Stimulated activated CD4-positive, alpha-beta T cell treated with anti-CD3 and anti-CD28 coated beads, Interleukin-15, amount 100 ng/mL, for 1 hour (primary cell): Measurements from ENCODE around the gene SMAP2.
"Not testable (repeated sequence)": the region's sequence is repeated elsewhere in the genome, so short reads cannot be mapped to it uniquely, and the experiment has no call there.

Experiments used
- DNase-seq, 2 donors: peaks; one replicate each; pipeline ENCODE4 v3.0.0-alpha.2; 2020; ENCODE audit warnings: low read depth in 1 of 2, low spot score in 1 of 2

SMAP2 gene

DNA sequence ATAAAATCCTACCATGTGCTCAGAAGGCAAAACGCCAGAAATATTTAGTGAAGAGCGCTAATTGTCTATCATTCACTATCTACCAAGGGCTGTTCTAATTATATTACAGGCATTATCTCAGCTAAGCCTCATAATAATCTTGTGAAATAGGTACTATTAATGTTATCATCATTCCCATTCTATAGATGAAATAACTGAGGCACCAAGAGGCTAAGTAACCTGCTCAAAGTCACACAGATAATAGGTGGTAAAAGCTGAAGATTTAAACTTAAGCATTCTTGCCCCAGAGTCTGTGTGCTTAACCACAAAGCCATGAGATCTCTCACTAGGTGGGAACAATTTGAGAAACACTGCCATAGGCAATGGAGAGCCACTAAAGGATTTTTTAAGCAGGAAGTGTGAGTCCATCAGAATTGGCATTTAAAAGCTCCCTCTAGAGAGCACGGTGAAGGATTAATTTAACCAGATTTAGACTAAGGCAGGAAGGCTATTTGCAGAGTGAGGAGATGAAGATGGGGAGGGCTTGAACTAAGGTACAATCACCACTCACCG lies 1.7 kb upstream of the SMAP2 start:
- no peak for DNase-seq

GRCh38 chr1:40372658-40373322 lies 737 bp upstream of the SMAP2 start:
- no peak for DNase-seq

- DNase-seq = no peak
These were observed 4.0 kb downstream of the SMAP2 start for GRCh38 chr1:40377512-40377911.

- DNase-seq = no peak
These were observed 6.4 kb downstream of the SMAP2 start for GRCh38 chr1:40379785-40380452.

DNA sequence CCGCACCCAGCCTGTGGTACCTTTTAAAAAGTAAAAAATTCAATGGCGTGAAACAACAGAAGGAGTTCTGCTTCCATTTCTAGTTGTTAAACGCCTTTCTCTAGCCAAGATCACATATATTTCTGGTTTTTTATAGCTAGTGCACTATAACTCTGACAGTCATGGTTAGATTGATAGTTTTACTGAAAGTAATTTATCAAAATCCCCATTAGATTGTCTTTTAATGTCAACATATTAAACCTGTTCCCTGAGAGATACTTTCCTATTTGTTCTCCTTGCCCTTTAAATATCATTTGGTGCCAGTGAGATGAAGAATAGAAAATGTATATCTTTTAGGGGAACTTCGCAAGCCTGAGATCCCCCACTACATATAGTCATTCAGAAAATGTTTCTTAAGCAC lies 7.3 kb downstream of the SMAP2 start:
- no peak for DNase-seq

DNA sequence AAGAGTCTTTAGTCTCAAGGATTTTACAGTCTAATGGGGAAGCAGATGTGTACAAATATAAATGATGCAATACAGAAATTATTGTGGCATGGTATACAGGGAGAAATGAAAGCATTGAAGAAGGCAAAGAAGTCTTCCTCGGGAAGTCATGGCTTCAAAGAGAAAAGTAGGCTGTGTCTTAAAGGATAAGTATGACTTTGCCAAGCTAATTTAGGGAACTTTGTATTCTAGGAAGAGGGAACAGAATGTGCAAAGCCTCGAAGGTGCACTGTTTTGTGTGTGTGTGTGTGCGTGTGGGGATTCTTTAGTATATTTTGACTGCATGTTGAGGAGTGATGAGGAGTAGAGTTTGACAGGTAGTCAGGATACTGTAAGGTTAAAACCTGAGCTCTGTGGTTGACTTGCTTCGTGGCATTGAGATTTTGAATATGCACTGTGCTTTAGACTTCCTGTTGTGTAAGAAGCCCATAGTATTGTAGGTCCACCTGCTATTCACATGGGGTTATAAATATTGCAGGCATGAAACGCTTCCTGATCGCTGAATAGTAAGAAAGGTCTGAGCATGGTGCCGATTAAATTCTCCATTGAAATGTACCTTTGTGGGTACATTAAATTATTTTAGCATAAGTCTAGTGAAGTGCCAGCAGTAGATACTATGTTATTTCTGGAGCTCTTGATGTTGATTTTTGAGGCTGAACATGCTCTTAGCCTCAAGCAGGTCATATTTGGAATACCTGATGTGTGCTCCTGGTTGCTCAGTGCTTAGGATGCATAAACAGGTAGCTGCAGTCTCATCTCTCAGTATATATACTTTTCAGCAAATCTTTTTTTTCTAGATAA lies 8.0 kb downstream of the SMAP2 start:
- DNase-seq = no peak

DNA sequence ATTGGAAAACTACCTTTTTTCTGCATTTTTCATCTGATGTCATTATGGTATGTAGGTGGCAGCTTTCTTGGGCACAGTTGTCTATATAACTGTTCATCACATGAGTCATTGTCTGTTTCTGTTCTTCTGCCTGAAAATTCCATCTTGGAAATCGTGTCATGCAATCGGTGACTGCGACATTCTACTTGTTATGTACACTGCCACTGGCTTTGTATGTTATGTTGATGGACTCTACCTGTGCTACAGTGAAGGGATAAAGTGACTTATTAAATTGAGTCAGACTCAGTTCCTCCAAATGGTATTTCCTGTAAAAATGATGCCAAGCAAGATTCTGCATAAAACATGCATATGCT lies 8.6 kb downstream of the SMAP2 start:
- DNase-seq = no peak

DNA sequence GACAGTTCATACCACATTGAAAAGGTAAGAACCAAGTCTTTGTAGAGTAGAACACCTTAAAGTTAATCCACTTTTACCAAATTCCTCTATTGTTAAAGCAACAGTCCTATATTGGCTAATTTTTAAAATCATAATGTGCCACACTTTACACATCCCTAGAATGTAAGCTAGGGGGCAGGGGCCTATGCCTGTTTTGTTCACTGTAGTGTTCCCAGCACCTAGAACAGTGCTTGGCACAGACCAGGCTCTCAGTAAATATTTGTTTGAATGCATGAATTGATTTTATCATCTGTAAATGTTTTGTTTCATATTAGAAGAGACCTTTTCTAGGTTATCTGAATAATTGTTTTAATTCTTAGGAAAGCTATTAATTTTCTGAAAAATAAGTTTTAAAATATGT lies 9.1 kb downstream of the SMAP2 start:
- DNase-seq = no peak

DNA sequence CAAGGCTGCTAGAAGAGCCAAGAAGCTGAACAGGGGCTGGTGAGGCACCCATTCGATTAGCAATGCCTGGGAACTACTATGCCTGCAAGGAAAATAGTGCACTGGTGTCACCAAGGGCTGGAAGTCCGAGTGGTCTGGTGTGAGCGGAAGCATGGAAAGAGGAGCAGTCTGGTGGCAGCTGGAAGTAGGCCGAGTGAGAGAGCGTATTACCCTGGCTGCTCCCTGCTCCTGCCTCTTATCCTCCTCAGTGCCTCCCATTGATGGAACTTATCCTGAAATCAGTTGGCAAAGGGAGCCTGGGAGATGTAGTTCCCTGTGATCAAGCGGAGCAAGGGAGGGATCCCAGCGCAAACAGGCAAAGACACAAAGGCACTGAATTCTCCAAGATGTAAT lies 9.6 kb downstream of the SMAP2 start:
- DNase-seq = no peak

DNA sequence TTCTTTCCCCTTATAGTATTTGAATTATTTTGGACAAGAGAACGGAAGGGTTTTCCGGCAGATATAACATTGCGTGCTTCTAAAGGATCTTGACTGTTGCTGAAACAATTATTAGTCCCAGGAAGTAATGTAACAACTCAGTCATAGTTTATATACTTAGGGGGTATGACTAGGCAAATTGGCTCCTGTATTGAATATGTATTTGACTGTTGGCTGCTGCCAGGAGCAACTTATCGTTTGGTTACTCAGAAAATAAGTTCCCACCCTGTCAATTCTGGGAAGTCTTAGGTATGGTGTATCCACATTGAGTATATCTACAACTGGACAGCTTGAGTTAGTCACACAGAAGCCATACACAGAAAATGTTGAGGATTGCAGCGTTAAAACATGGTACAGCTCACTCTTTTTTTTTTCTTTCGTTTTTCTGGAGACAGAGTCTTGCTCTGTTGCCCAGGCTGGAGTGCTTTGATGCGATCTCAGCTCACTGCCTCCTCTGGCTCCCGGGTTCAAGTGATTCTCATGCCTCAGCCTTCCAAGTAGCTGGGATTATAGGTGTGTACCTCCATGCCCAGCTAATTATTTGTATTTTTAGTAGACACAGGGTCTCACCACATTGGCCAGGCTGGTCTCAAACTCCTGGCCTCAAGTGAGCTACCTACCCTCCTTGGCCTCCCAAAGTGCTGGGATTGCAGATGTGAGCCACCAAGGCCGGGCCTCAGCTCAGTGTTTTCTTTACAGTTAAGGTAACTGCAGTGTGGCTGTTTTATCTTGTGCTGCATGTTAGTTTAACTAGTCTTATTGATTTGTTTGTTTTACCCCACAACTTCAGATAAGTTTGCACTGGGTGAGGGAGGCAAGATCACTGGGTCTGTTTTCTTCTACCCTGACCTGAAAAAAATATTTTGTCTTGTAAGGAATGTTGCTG lies 10.2 kb downstream of the SMAP2 start:
- no peak for DNase-seq

- DNase-seq = no peak
These were observed 10.9 kb downstream of the SMAP2 start for GRCh38 chr1:40384413-40384762.

- DNase-seq = no peak
These were observed 11.4 kb downstream of the SMAP2 start for GRCh38 chr1:40384887-40385286.

DNA sequence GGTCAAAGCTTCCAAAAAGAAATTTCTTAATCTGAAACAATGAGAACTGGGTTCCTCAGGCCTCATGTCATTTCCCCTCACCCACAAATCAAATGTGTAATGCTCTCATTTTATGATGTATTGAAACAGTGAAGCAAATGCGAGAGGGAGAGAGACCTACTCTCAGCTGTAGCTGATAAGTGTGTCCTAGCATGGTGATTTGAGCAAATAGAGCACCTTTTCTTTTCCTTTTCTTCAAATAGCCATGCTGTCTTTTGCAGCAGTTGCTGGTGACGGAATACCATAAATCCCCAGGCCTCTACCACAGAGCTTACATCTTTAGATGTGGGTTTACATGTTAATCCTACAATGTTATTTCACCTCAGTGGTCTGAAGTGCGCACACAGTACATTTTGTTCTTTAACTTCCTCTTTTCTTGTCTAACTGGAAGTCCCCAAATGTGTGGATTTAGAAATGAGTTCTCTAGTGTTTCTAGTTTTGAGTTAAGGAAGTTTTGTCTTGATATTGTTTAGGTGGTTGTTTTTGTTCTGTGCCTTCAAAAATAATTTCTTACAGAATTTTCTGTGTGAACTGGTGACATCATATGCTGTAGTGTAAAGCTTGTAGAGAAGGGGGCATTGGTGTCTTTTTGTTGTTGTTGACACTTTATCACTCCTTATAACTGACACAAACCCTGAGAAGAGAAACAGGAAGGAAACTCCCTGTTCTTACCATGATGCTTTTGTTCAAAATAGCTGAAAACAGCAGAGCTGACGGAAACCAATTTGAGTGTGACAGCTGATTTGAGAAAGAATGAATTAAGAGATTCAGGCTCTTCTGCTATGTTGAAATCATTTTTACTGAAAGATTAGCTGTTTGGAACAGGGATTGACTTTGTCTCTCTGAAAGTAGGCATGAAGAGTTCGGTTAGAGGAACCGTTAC lies 12.2 kb downstream of the SMAP2 start:
- DNase-seq = no peak

- DNase-seq = no peak
These were observed 12.8 kb downstream of the SMAP2 start for GRCh38 chr1:40386359-40386723.

- no peak for DNase-seq
These were observed 13.3 kb downstream of the SMAP2 start for GRCh38 chr1:40386796-40387195.

- not testable (repeated sequence) for DNase-seq
These were observed 14.1 kb downstream of the SMAP2 start for GRCh38 chr1:40387381-40388306.

GRCh38 chr1:40388456-40389321 lies 15.2 kb downstream of the SMAP2 start:
- DNase-seq = not testable (repeated sequence)

- DNase-seq = no peak
These were observed 15.8 kb downstream of the SMAP2 start for GRCh38 chr1:40389322-40389803.
